Kidney (tissue), 14 donors: Measurements from ENCODE around the gene DOCK10. TPM values are rescaled to one million over a fixed set of nuclear protein-coding genes. Genes with fewer than 3 reads are reported as not detected.

Source experiments
- DNase-seq, 5 donors: peaks; one replicate each; pipeline ENCODE4 v3.0.0-alpha.2; 2013 to 2020
- FAIRE-seq: peaks from 2 replicates; lab custom pipeline; 2012; peaks lifted over from hg19 to GRCh38; lab: Jason Lieb, UNC
- H3K27ac ChIP-seq, 2 donors: one replicate each; pipeline ENCODE4 v1.7.0; 2013; ENCODE audit warnings: low read depth in 2 of 2, low read length in 2 of 2, inconsistent platforms in 1 of 2
- H3K27me3 ChIP-seq: one replicate; pipeline ENCODE4 v1.7.1; 2013; ENCODE audit warnings: low read length, inconsistent platforms; ENCODE audit not compliant: control insufficient read depth, insufficient read depth
- H3K36me3 ChIP-seq, 3 donors: one replicate each; pipeline versions ENCODE4 v1.7.0 to v1.7.1; 2013; ENCODE audit warnings: low read length in 3 of 3, control low read depth in 1 of 3, inconsistent platforms in 1 of 3; ENCODE audit not compliant: insufficient read depth in 3 of 3, control insufficient read depth in 2 of 3
- H3K4me1 ChIP-seq, 3 donors: one replicate each; pipeline versions ENCODE4 v1.7.0 to v1.7.1; 2013; ENCODE audit warnings: low read length in 3 of 3, inconsistent platforms in 1 of 3, low read depth in 1 of 3; ENCODE audit not compliant: control insufficient read depth in 2 of 3, insufficient read depth in 2 of 3
- H3K4me3 ChIP-seq, 3 donors: one replicate each; pipeline versions ENCODE4 v1.7.0 to v1.8.1; 2013; ENCODE audit warnings: low read length in 3 of 3, control low read depth in 1 of 3, inconsistent platforms in 1 of 3
- H3K9ac ChIP-seq, 3 donors: one replicate each; pipeline versions ENCODE4 v1.7.0 to v1.7.1; 2013; ENCODE audit warnings: low read length in 3 of 3, control low read depth in 1 of 3, inconsistent platforms in 1 of 3
- H3K9me3 ChIP-seq, 3 donors: one replicate each; pipeline versions ENCODE4 v1.7.0 to v1.7.1; 2013; ENCODE audit warnings: low read length in 3 of 3, control low read depth in 1 of 3, inconsistent platforms in 1 of 3; ENCODE audit not compliant: control insufficient read depth in 2 of 3, insufficient read depth in 1 of 3
- CTCF ChIP-seq: IDR thresholded peaks from 3 replicates; pipeline ENCODE4 v1.5.1; 2012; ENCODE audit warnings: mild to moderate bottlenecking, moderate library complexity, borderline replicate concordance; ENCODE audit not compliant: insufficient read depth; ENCODE audit errors: extremely low read depth
- intact Hi-C: fragments of 100-400 bp; cut with DNase I; formaldehyde crosslinking; loops from one replicate; pipeline ENCODE4 v1.11.1; 2022
- polyA plus RNA-seq: library from polyadenylated mRNA; stranded (reverse); fragments of 350-450 nt; fragmentation: Illumina TruSeq; extraction: RNeasy Lipid Tissue Mini Kit (QIAGEN cat#74804); gene quantifications from one replicate; pipeline ENCODE4 v1.2.3, GENCODE V29; 2014; ENCODE audit warnings: low read depth, low replicate concordance; ENCODE audit not compliant: insufficient read depth
- total RNA-seq: library from RNA; stranded (reverse); fragmentation: NEBNext Ultra II Directional; extraction: Animal tissue kit (Norgen Biotek cat#: 25700); gene quantifications from one replicate; pipeline ENCODE4 v1.2.1, GENCODE V29; 2021
- donor health status: control.
- donor health status: control.
- donor health status: control.
- donor health status: control.
- donor health status: control.
- donor health status: DM: yes; HTN: yes; CAD: no.
- donor health status: Normal renal cell carcinoma (clear cell type).

The DOCK10 gene
- total and polyA plus RNA-seq, 2 donors from 2014 or later, result 2.1 to 33.8 TPM

GRCh38 chr2:225042800-225043167, 516 bp upstream of the DOCK10 start:
- Histone ChIP-seq H3K27ac (no peak overlapping the region), H3K9ac (no peak overlapping the region), H3K9me3 (no peaks in the 10 kb centered on the region), H3K36me3 (no peaks in the 10 kb centered on the region), H3K4me1 (peaks cover 0 to 2% (median 0%) of the 10 kb centered on the region in 3 donors), H3K4me3 (no peak overlapping the region), H3K27me3 (peaks cover 2% of the 10 kb centered on the region)
- FAIRE-seq (no peak), DNase-seq (no peak)
- intact Hi-C loops, result no loop called here
- no peak for TF ChIP-seq CTCF

GRCh38 chr2:225041207-225041850, 939 bp downstream of the DOCK10 start:
- H3K36me3 ChIP-seq, result no peaks in the 10 kb centered on the region
- intact Hi-C loops, result no loop called here
- TF ChIP-seq CTCF, result no peak
- peak overlapping the region in 1 of 3 donors; percentile 4 for H3K9ac ChIP-seq
- no peaks in the 10 kb centered on the region for H3K9me3 ChIP-seq
- FAIRE-seq (no peak), DNase-seq (peak in 4 of 5 donors; percentile 20 to 73 (median 28))
- peak overlapping the region in 1 of 2 donors; percentile 63 for H3K27ac ChIP-seq
- peaks cover 2% of the 10 kb centered on the region for H3K27me3 ChIP-seq
- H3K4me1 ChIP-seq, result peaks cover 0 to 2% (median 0%) of the 10 kb centered on the region in 3 donors
- peak overlapping the region; percentile 55 to 74 (median 60) for H3K4me3 ChIP-seq

- H3K9me3 ChIP-seq, result no peaks in the 10 kb centered on the region
- H3K36me3 ChIP-seq, result no peaks in the 10 kb centered on the region
- H3K27ac ChIP-seq, result peak overlapping the region in 1 of 2 donors; percentile 6
- no peak for FAIRE-seq
- intact Hi-C loops, result no loop called here
- no peak overlapping the region for H3K9ac ChIP-seq
- H3K27me3 ChIP-seq, result peaks cover 2% of the 10 kb centered on the region
- H3K4me3 ChIP-seq, result peak overlapping the region; percentile 55 to 74 (median 60)
- no peak for DNase-seq
- no peak for TF ChIP-seq CTCF
- H3K4me1 ChIP-seq, result peaks cover 0 to 2% (median 0%) of the 10 kb centered on the region in 3 donors
Measured at GRCh38 chr2:225040856-225041206, 1.4 kb downstream of the DOCK10 start.
